ENCODE results near the gene C22orf15.
A peak's percentile ranks its signal among the peaks of the same experiment; 100 is the strongest.

C22orf15 gene

GRCh38 chr22:23783265-23784150 is 20.7 kb downstream of the C22orf15 start:
- H3K4me3 ChIP-seq (ENCODE audit: low read depth, low read length): no peak overlapping the region
- no peak for DNase-seq (ENCODE audit: low read depth)
- TF ChIP-seq, protein P1, sequence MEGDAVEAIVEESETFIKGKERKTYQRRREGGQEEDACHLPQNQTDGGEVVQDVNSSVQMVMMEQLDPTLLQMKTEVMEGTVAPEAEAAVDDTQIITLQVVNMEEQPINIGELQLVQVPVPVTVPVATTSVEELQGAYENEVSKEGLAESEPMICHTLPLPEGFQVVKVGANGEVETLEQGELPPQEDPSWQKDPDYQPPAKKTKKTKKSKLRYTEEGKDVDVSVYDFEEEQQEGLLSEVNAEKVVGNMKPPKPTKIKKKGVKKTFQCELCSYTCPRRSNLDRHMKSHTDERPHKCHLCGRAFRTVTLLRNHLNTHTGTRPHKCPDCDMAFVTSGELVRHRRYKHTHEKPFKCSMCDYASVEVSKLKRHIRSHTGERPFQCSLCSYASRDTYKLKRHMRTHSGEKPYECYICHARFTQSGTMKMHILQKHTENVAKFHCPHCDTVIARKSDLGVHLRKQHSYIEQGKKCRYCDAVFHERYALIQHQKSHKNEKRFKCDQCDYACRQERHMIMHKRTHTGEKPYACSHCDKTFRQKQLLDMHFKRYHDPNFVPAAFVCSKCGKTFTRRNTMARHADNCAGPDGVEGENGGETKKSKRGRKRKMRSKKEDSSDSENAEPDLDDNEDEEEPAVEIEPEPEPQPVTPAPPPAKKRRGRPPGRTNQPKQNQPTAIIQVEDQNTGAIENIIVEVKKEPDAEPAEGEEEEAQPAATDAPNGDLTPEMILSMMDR (IDR thresholded peaks at IDR 0.05; ENCODE audit: insufficient read depth, low read depth, low read length, missing control alignments): no peak

- no peak for DNase-seq (ENCODE audit: low read depth)
- no peak overlapping the region for H3K4me3 ChIP-seq (ENCODE audit: low read depth, low read length)
- TF ChIP-seq, protein P1 (IDR thresholded peaks at IDR 0.05; ENCODE audit: insufficient read depth, low read depth, low read length, missing control alignments): no peak
Observed at GRCh38 chr22:23784215-23784732, 21.5 kb downstream of the C22orf15 start.

- no peak for DNase-seq (ENCODE audit: low read depth)
- TF ChIP-seq, protein P1 (IDR thresholded peaks at IDR 0.05; ENCODE audit: insufficient read depth, low read depth, low read length, missing control alignments): no peak
- peak overlapping the region; percentile 86 for H3K4me3 ChIP-seq (ENCODE audit: low read depth, low read length)
Observed at GRCh38 chr22:23786261-23786710, 23.5 kb downstream of the C22orf15 start.

DNA sequence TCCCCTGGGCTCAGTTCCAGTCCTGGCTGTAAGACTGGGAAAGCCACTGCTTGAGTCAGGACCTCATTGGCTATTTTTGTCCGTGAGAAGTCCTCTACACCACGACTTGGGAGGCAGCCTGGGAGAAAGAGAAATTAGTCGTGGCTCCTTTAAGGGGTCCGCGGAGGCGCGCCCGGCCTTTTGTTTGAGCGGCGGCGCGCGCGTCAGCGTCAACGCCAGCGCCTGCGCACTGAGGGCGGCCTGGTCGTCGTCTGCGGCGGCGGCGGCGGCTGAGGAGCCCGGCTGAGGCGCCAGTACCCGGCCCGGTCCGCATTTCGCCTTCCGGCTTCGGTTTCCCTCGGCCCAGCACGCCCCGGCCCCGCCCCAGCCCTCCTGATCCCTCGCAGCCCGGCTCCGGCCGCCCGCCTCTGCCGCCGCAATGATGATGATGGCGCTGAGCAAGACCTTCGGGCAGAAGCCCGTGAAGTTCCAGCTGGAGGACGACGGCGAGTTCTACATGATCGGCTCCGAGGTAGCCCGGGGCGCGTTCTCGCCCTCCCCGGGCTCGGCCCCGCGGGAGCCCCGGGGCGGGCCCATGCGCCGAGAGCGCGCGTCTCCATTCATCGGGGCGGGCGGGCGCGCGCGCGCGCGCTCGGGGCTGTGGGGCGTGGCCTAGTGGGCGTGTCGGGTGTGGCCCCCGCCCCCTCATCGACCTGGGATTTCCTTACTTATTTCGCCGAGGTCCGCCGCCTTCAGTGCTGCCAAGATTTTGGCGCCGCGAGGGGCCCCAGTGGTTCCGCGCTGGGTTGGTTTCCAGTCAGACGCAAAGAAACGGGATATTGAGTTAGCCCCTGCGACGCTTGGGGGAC is 24.2 kb downstream of the C22orf15 start, which contains the start of gene SMARCB1:
Gene SMARCB1, plus strand, starts transcription at position 215 of the 848 bp plus-strand sequence. Its CDS starts 204 bp downstream, at position 419.
- TF ChIP-seq, protein P1 (IDR thresholded peaks at IDR 0.05; ENCODE audit: insufficient read depth, low read depth, low read length, missing control alignments): no peak
- peak; percentile 94 for DNase-seq (ENCODE audit: low read depth)
- H3K4me3 ChIP-seq (ENCODE audit: low read depth, low read length): peak within 1 kb of the TSS; percentile 86

DNA sequence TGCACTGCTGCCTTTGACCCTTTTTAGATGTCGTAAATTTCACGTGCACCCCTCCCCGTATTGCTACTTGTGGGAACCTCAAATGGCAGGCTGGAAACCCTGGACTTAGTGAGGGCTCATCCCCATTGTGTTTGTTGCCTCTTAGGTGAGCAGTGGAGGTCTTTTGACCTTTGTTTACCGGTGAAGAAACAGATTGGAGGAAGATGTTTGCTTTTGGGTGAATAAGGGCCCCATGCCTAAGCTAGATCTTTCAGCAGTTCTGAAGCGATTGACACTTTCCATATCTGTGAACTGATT is 24.8 kb downstream of the C22orf15 start:
- TF ChIP-seq, protein P1 (IDR thresholded peaks at IDR 0.05; ENCODE audit: insufficient read depth, low read depth, low read length, missing control alignments): no peak
- peak overlapping the region; percentile 86 for H3K4me3 ChIP-seq (ENCODE audit: low read depth, low read length)
- no peak for DNase-seq (ENCODE audit: low read depth)

GRCh38 chr22:23787910-23788309 is 25.1 kb downstream of the C22orf15 start:
- TF ChIP-seq, protein P1 (IDR thresholded peaks at IDR 0.05; ENCODE audit: insufficient read depth, low read depth, low read length, missing control alignments): no peak
- no peak for DNase-seq (ENCODE audit: low read depth)
- H3K4me3 ChIP-seq (ENCODE audit: low read depth, low read length): peak overlapping the region; percentile 86
